ENCODE data around the gene HBG1.

- no peak for TF ChIP-seq POLR2AphosphoS5 (IDR thresholded peaks at IDR 0.05; ENCODE audit: low read depth, low read length)
- TF ChIP-seq TAF1 (IDR thresholded peaks at IDR 0.05; ENCODE audit: borderline replicate concordance, insufficient read depth, low read length), result no peak
- TF ChIP-seq REST (IDR thresholded peaks at IDR 0.05; ENCODE audit: insufficient read depth in 1 of 2, low read depth in 2 of 2, low read length in 2 of 2), result no peak
Observed at GRCh38 chr11:5238486-5238885, 11.2 kb downstream of the HBG1 start.

Measured in PFSK-1 (cell line).